Measurements from ENCODE around the gene REX1BD. TPM values are rescaled to one million over a fixed set of nuclear protein-coding genes. Genes with fewer than 3 reads are reported as not detected.
A peak's percentile ranks its signal among the peaks of the same experiment; 100 is the strongest.
"Not testable (repeated sequence)": the region's sequence is repeated elsewhere in the genome, so short reads cannot be mapped to it uniquely, and the experiment has no call there.

REX1BD gene
- total and polyA plus RNA-seq, 5 donors from 2014 or later = 87.4 to 163 (median 144) TPM

- Mint-ChIP-seq H3K4me3 (peak overlapping the region in 2 of 4 donors; percentile 39 to 93), H3K27me3 (peaks cover 19% of the 10 kb centered on the region), H3K4me1 (peaks cover 6 to 49% (median 18%) of the 10 kb centered on the region in 4 donors), H3K27ac (peak overlapping the region in 1 of 3 donors; percentile 7)
- not testable (repeated sequence) for H3K9me3 Mint-ChIP-seq; DNase-seq; H3K27ac ChIP-seq (ENCODE audit: insufficient read depth, low read length, poor library complexity, severe bottlenecking); H3K36me3 ChIP-seq (ENCODE audit: control insufficient read depth, insufficient read depth, low read length); H3K4me3 ChIP-seq (ENCODE audit: low read depth, low read length); ATAC-seq (ENCODE audit: low read depth in 2 of 2); H3K36me3 Mint-ChIP-seq; H3K9me3 ChIP-seq (ENCODE audit: control insufficient read depth in 2 of 2, low read length in 2 of 2); H3K27me3 ChIP-seq (ENCODE audit: control insufficient read depth, insufficient read depth, low read length)
- peaks cover 41% of the 10 kb centered on the region for H3K4me1 ChIP-seq (ENCODE audit: control insufficient read depth, insufficient read depth, low read length, poor library complexity, severe bottlenecking)
Measured at GRCh38 chr19:18592732-18593131, 4.1 kb downstream of the REX1BD start.

GRCh38 chr19:18593367-18594095 is 4.9 kb downstream of the REX1BD start:
- DNase-seq (no peak), ATAC-seq (ENCODE audit: low read depth in 2 of 2) (no peak)
- Mint-ChIP-seq H3K27me3 (peaks cover 16% of the 10 kb centered on the region), H3K27ac (peak overlapping the region in 2 of 3 donors; percentile 7 to 26), H3K9me3 (peaks cover 0 to 2% (median 0%) of the 10 kb centered on the region in 7 donors), H3K4me3 (peak overlapping the region; percentile 48 to 93 (median 65)), H3K36me3 (no peaks in the 10 kb centered on the region), H3K4me1 (peaks cover under 1 to 42% (median 12%) of the 10 kb centered on the region in 4 donors)
- Histone ChIP-seq H3K27me3 (ENCODE audit: control insufficient read depth, insufficient read depth, low read length) (no peaks in the 10 kb centered on the region), H3K27ac (ENCODE audit: insufficient read depth, low read length, poor library complexity, severe bottlenecking) (no peak overlapping the region), H3K9me3 (ENCODE audit: control insufficient read depth in 2 of 2, low read length in 2 of 2) (no peaks in the 10 kb centered on the region), H3K36me3 (ENCODE audit: control insufficient read depth, insufficient read depth, low read length) (peaks cover 6% of the 10 kb centered on the region), H3K4me1 (ENCODE audit: control insufficient read depth, insufficient read depth, low read length, poor library complexity, severe bottlenecking) (peaks cover 33% of the 10 kb centered on the region), H3K4me3 (ENCODE audit: low read depth, low read length) (no peak overlapping the region)

GRCh38 chr19:18594096-18594823 is 5.7 kb downstream of the REX1BD start:
- peak; percentile 65 to 77 (median 68) for DNase-seq
- Mint-ChIP-seq H3K4me1 (peaks cover 0 to 42% (median 12%) of the 10 kb centered on the region in 4 donors), H3K27me3 (peaks cover 18% of the 10 kb centered on the region), H3K4me3 (peak overlapping the region in 2 of 4 donors; percentile 77 to 80), H3K27ac (peak overlapping the region in 2 of 3 donors; percentile 67 to 75), H3K36me3 (no peaks in the 10 kb centered on the region), H3K9me3 (peaks cover 0 to 2% (median 0%) of the 10 kb centered on the region in 7 donors)
- Histone ChIP-seq H3K36me3 (ENCODE audit: control insufficient read depth, insufficient read depth, low read length) (peaks cover 6% of the 10 kb centered on the region), H3K27me3 (ENCODE audit: control insufficient read depth, insufficient read depth, low read length) (no peaks in the 10 kb centered on the region), H3K27ac (ENCODE audit: insufficient read depth, low read length, poor library complexity, severe bottlenecking) (peak overlapping the region; percentile 23), H3K4me1 (ENCODE audit: control insufficient read depth, insufficient read depth, low read length, poor library complexity, severe bottlenecking) (peaks cover 30% of the 10 kb centered on the region), H3K9me3 (ENCODE audit: control insufficient read depth in 2 of 2, low read length in 2 of 2) (no peaks in the 10 kb centered on the region), H3K4me3 (ENCODE audit: low read depth, low read length) (peak overlapping the region; percentile 53)
- peak; percentile 65 to 69 for ATAC-seq (ENCODE audit: low read depth in 2 of 2)

GRCh38 chr19:18594824-18595373 is 6.3 kb downstream of the REX1BD start:
- H3K4me1 Mint-ChIP-seq = peaks cover 0 to 37% (median 10%) of the 10 kb centered on the region in 4 donors
- H3K9me3 Mint-ChIP-seq = peaks cover 0 to 2% (median 0%) of the 10 kb centered on the region in 7 donors
- Histone ChIP-seq H3K36me3 (ENCODE audit: control insufficient read depth, insufficient read depth, low read length) (peaks cover 6% of the 10 kb centered on the region), H3K27ac (ENCODE audit: insufficient read depth, low read length, poor library complexity, severe bottlenecking) (peak overlapping the region; percentile 23), H3K9me3 (ENCODE audit: control insufficient read depth in 2 of 2, low read length in 2 of 2) (no peaks in the 10 kb centered on the region), H3K4me3 (ENCODE audit: low read depth, low read length) (peak overlapping the region; percentile 53), H3K27me3 (ENCODE audit: control insufficient read depth, insufficient read depth, low read length) (no peaks in the 10 kb centered on the region), H3K4me1 (ENCODE audit: control insufficient read depth, insufficient read depth, low read length, poor library complexity, severe bottlenecking) (peaks cover 23% of the 10 kb centered on the region)
- ATAC-seq (ENCODE audit: low read depth in 2 of 2) (no peak), DNase-seq (no peak)
- H3K27ac Mint-ChIP-seq = peak overlapping the region in 2 of 3 donors; percentile 67 to 75
- H3K4me3 Mint-ChIP-seq = peak overlapping the region in 2 of 4 donors; percentile 77 to 80
- peaks cover 21% of the 10 kb centered on the region for H3K27me3 Mint-ChIP-seq
- H3K36me3 Mint-ChIP-seq = no peaks in the 10 kb centered on the region

- H3K4me1 Mint-ChIP-seq = peaks cover 0 to 32% (median 8%) of the 10 kb centered on the region in 4 donors
- no peak for ATAC-seq (ENCODE audit: low read depth in 2 of 2)
- H3K4me3 ChIP-seq (ENCODE audit: low read depth, low read length) = no peak overlapping the region
- peaks cover 0 to 2% (median 0%) of the 10 kb centered on the region in 7 donors for H3K9me3 Mint-ChIP-seq
- H3K4me3 Mint-ChIP-seq = peak overlapping the region in 1 of 4 donors; percentile 31
- peaks cover 17% of the 10 kb centered on the region for H3K4me1 ChIP-seq (ENCODE audit: control insufficient read depth, insufficient read depth, low read length, poor library complexity, severe bottlenecking)
- no peaks in the 10 kb centered on the region for H3K9me3 ChIP-seq (ENCODE audit: control insufficient read depth in 2 of 2, low read length in 2 of 2)
- DNase-seq = no peak
- H3K27ac ChIP-seq (ENCODE audit: insufficient read depth, low read length, poor library complexity, severe bottlenecking) = no peak overlapping the region
- H3K27me3 Mint-ChIP-seq = peaks cover 26% of the 10 kb centered on the region
- peaks cover 6% of the 10 kb centered on the region for H3K36me3 ChIP-seq (ENCODE audit: control insufficient read depth, insufficient read depth, low read length)
- no peaks in the 10 kb centered on the region for H3K27me3 ChIP-seq (ENCODE audit: control insufficient read depth, insufficient read depth, low read length)
- no peaks in the 10 kb centered on the region for H3K36me3 Mint-ChIP-seq
- H3K27ac Mint-ChIP-seq = peak overlapping the region in 1 of 3 donors; percentile 7
Measured at GRCh38 chr19:18595475-18595874, 6.9 kb downstream of the REX1BD start.

GRCh38 chr19:18596752-18597157 is 8.2 kb downstream of the REX1BD start:
- H3K27me3 Mint-ChIP-seq = peaks cover 37% of the 10 kb centered on the region
- peak overlapping the region in 1 of 4 donors; percentile 35 for H3K4me3 Mint-ChIP-seq
- Histone ChIP-seq H3K4me3 (ENCODE audit: low read depth, low read length) (no peak overlapping the region), H3K9me3 (ENCODE audit: control insufficient read depth in 2 of 2, low read length in 2 of 2) (no peaks in the 10 kb centered on the region), H3K4me1 (ENCODE audit: control insufficient read depth, insufficient read depth, low read length, poor library complexity, severe bottlenecking) (peaks cover 15% of the 10 kb centered on the region), H3K36me3 (ENCODE audit: control insufficient read depth, insufficient read depth, low read length) (no peaks in the 10 kb centered on the region), H3K27ac (ENCODE audit: insufficient read depth, low read length, poor library complexity, severe bottlenecking) (no peak overlapping the region), H3K27me3 (ENCODE audit: control insufficient read depth, insufficient read depth, low read length) (peaks cover 1% of the 10 kb centered on the region)
- H3K9me3 Mint-ChIP-seq = peaks cover 0 to 2% (median 0%) of the 10 kb centered on the region in 7 donors
- H3K27ac Mint-ChIP-seq = peak overlapping the region in 1 of 3 donors; percentile 58
- peaks cover 0 to 23% (median 6%) of the 10 kb centered on the region in 4 donors for H3K4me1 Mint-ChIP-seq
- no peaks in the 10 kb centered on the region for H3K36me3 Mint-ChIP-seq
- no peak for DNase-seq
- no peak for ATAC-seq (ENCODE audit: low read depth in 2 of 2)

- Mint-ChIP-seq H3K4me3 (no peak overlapping the region), H3K27ac (no peak overlapping the region), H3K9me3 (peaks cover 0 to 2% (median 0%) of the 10 kb centered on the region in 7 donors), H3K4me1 (peaks cover 0 to 25% (median 9%) of the 10 kb centered on the region in 4 donors), H3K27me3 (peaks cover 40% of the 10 kb centered on the region), H3K36me3 (peaks cover 2% of the 10 kb centered on the region)
- H3K4me3 ChIP-seq (ENCODE audit: low read depth, low read length) = no peak overlapping the region
- ATAC-seq (ENCODE audit: low read depth in 2 of 2) = no peak
- peaks cover 4% of the 10 kb centered on the region for H3K27me3 ChIP-seq (ENCODE audit: control insufficient read depth, insufficient read depth, low read length)
- peaks cover 15% of the 10 kb centered on the region for H3K4me1 ChIP-seq (ENCODE audit: control insufficient read depth, insufficient read depth, low read length, poor library complexity, severe bottlenecking)
- no peaks in the 10 kb centered on the region for H3K9me3 ChIP-seq (ENCODE audit: control insufficient read depth in 2 of 2, low read length in 2 of 2)
- H3K27ac ChIP-seq (ENCODE audit: insufficient read depth, low read length, poor library complexity, severe bottlenecking) = no peak overlapping the region
- H3K36me3 ChIP-seq (ENCODE audit: control insufficient read depth, insufficient read depth, low read length) = no peaks in the 10 kb centered on the region
- no peak for DNase-seq
Measured at GRCh38 chr19:18597809-18598660, 9.4 kb downstream of the REX1BD start.
